Caki2 (cell line): ENCODE results near the gene SPEN. TPM values are rescaled to one million over a fixed set of nuclear protein-coding genes. Genes with fewer than 3 reads are reported as not detected.

Experiments
- DNase-seq: peaks from one replicate; pipeline ENCODE4 v3.0.0-alpha.2; 2015; ENCODE audit warnings: low read depth
- in situ Hi-C: cut with HindIII; loops from 2 replicates; pipeline ENCODE4 v1.10.0; 2016; ENCODE audit warnings: low sequenced_read_pairs, low pct_unique_long_range_greater_than_20kb, mixed read lengths
- total RNA-seq: library from RNA; depleted of rRNA; stranded (reverse); fragments of >200 nt; shearing (Covaris generic); gene quantifications from 2 replicates; pipeline ENCODE4 v1.2.3, GENCODE V29; 2014; ENCODE audit warnings: low replicate concordance

Gene SPEN
- total RNA-seq, 1 experiment from 2014 or later: 6.9 TPM

DNA sequence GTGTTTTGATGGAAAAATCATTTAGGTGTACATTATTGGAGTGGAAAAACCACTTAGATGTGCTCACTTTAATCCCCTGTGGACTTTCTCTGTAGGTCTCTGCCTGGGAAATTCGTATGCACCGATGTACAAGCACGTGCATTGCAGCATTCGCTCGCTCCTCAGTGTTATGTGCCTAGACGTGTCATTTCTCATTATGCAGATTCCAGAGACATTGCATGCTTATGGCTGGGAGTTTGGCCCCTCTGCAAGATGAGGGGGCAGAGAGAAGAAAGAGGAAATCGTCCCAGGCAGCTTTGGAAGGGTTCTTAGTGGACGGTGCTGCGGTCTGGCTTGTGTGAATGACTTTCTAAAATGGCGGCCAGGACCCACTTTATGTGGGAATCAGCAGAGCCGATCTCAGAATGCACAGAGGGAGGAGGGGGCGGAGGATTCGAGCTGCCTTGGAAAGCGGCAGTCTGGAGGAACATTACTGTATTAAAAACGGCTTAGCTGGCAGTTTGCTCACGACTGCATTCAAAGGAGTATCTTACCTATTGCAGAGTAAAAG, 2.3 kb downstream of the SPEN start:
- in situ Hi-C loops: no loop called here

DNA sequence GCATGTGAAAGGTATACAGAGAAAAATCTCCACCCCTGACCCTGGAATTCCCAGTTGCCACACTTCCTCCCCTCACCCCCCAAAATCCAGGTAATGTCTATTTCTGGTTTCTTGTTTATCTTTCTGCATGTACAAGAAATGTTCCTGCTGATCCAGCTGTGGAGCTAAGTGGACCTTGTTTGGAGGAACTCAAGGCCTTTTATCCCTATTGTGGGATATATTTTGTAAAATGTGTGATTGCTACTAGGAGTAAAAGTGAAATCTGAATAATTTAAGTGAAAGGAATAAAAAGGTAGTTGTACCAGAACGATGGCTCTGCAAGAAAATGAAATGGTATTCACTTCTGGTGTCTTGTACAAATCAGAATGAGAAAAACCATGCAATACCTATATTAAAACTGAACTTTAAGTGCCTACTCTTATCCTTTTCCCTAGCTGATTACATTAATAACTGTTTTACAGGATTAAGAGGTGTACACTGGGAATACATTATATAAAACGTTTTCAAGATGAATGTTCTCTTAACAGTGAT, 3.0 kb downstream of the SPEN start:
- DNase-seq: no peak
- in situ Hi-C loops: no loop called here

More for the DNA sequence above, 2.3 kb downstream of the SPEN start:
- DNase-seq: peak; percentile 77

DNA sequence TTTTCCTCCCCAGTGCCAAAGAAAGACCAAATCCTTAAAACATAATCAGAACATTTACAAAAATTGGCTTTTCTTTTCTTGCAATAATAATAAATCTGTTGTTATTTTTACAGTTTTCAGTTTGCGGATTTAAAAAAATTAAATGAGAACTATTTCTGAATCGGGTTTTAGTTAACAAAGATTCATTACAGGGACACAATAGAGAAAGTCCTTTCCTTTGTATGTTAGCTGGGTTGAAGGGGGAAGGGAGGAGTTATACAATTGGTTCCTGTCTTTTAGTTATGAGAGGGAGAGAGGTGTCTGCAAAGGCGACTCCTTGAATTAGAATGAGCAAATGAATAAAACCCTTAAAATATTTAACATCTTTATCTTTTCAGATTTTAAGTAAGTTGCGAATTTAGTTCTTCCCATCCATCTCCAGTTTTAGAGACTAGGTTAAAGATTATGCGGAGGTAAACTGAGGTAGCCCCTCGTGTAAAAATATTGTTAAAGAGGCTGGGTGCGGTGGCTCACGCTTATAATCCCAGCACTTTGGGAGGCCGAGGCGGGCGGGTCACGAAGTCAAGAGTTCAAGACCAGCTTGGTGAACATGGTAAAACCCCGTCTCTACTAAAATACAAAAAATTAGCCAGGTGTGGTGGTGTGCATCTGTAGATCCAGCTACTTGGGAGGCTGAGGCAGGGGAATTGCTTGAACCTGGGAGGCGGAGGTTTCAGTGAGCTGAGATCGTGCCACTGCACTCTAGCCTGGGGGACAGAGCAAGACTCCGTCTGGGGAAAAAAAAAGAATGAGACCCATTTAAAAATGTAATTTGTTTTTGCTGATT, 3.9 kb downstream of the SPEN start:
- in situ Hi-C loops: no loop called here
- no peak for DNase-seq

DNA sequence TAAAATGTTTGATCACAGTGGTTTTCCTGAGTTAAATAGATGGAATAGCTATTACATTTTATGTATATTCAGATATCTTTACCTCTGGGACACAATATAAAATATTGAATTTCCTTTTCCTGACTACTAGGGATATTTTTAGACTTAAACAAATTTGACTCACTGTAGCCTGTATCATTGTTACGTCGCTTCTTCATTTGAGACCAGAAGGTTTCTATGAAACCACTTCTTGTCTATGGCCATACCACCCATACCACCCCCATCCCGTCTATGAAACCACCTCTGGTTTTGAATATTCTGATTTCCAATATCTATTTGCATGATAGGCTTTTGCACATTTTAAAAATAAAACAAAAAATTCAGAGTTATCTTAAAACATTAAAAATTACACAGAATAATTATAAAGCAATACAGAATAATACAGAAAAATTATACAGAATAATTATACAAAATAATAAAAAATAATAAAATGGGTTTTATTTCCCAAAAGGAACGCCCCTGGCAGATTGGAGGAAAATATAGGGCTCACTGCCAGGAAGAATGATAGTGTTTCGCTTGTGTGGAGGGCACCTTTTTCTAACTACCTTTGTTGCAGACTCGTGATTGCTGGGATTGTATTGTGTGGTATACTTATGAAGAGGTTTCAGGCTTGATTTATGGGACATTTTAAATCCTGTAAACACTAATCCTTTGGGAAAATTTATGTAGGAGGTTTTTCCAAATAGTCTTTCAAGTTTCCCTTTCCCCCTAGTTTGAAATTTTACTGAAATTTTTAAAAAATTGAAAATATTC, 4.7 kb downstream of the SPEN start:
- DNase-seq: no peak
- in situ Hi-C loops: no loop called here

DNA sequence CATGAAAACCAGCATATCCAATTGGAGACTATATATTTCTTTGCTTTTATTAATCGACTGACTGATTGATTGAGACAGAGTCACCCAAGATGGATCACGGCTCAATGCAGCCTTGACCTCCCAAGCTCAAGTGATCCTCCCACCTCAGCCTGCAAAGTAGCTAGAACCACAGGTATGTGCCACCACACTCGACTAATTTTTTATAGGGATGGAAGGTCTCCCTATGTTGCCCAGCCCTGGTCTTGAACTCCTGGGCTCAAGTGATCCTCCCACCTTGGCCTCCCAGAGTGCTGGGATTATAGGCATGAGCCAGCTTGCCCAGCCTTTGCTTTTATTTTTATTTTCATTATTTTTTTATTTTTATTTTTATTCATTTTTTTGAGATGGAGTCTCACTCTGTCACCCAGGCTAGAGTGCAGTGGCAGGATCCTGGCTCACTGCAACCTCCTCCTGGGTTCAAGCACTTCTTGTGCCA, 5.4 kb downstream of the SPEN start:
- in situ Hi-C loops: no loop called here
- DNase-seq: no peak

DNA sequence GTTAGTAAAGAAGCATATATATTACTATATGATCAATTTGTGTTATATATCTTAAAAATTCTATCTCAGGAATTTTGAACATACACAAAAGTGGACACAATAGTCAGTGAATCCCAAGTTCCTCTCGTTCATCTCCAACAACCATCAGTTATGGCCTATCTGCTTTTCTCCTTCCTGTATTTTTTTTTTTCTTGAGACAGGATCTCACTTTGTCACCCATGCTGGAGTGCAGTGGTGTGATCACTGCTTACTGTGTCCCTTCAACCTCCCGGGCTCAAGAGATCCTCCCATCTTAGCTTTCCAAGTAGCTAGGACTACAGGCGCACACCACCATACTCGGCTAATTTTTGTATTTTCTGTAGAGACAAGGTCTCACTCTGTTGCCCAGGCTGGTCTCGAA, 9.4 kb downstream of the SPEN start:
- in situ Hi-C loops: no loop called here
- no peak for DNase-seq

DNA sequence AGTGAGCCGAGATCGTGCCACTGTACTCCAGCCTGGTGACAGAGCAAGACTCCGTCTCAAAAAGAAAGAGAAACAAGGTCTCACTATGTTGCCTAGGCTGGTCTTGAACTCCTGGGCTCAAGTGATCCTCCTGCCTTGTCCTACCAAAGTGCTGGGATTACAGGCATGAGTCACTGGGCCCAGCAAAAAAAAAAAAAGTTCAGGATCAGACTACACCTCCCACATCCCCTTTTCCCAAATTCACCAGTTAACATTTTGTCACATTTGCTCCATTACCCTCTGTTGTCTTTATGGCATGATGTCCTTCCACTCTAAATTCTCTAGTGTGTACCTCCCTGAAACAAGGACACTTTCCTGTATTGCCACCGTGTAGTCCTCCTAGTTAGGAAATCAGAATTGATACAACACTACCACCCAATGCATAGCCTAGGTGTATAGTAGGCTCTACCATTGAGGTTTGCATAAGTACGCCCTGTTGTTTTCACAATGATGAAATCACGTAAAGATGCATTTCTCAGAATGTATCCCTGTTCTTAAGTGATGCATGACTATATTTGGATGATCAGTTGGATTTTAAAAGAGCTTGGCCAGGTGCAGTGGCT, 10.7 kb downstream of the SPEN start:
- in situ Hi-C loops: no loop called here
- DNase-seq: no peak

DNA sequence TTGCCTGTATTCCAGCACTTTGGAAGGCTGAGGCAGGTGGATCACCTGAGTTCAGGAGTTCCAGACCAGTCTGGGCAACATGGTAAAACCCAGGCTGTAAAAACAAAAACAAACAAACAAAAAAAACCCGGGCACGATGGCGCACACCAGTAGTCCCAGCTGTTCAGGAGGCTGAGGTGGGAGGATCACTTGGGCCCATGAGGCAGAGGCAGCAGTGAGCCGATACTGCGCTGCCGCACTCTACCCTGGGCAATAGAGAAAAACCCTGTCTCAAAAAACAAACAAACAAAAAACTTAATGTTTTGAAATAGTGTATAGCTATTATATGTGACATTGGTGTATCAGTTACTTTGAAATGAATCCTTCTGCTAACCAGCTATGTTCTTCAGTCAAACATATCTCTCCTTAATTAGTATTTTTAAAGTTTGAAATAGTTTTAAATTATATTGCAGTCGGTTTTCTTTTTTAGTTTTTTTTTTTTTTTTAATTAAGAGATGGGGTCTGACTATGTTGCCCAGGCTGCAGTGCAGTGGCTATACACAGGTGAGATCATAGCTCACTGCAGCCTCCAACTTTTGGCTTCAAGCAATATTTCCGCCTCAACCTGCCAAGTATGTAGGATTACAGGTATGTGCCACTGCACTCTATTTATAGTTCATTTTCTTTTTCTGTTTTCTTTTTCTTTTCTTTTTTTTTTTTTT, 11.3 kb downstream of the SPEN start:
- no peak for DNase-seq

DNA sequence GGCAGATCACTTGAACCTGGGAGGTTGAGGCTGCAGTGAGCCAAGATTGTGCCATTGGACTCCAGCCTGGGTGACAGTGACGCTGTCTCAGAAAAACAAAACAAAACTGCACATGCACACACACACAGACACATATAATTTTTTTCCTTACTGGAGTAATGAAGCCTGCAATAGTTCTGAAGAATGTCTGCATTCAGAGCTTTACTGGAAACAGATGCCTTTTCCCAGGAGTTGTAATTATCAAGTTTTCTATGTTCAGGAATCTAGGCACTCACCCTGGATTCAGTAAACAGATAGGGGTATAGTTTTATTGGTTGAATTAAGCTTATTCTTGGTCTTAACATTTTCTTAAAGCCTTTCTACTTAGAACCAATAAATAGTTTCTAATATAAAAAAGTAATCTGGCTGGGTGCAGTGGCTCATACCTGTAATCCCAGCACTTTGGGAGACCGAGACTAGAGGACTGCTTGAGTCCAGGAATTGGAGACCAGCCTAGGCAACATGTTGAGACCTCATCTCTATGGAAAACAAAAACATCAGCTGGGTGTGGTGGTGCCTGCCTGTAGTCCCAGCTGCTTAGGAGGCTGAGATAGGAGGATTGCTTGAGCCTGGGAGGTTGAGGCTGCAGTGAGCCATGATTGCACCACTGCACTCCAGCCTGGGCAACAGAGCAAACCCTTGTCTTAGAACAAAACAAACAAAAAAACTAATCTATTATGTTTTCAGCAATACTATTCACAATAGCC, 15.8 kb downstream of the SPEN start:
- DNase-seq: no peak
- in situ Hi-C loops: no loop called here

More for the DNA sequence above, 11.3 kb downstream of the SPEN start:
- in situ Hi-C loops: no loop called here

DNA sequence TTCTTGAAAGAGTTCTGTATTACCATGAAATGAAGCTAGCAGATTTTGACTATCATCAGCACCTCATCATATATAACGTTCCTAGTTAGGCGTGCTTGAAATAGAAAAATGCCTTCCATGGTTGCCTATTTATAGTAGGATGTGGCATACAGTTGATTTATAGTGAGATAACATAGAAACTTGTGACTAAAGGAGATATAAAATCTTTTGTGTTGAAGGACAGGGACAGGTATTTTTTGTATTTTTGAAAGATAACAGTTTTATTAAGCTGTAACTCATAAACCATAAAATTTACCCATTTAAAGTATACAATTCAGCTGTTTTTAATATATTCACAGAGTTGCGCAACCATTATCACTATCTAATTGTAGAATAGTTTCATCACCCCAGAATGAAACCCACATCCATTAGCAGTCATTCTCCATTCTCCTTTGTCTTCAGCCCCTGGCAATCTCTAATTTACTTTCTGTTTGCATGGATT, 19.3 kb downstream of the SPEN start:
- DNase-seq: no peak
- in situ Hi-C loops: no loop called here

DNA sequence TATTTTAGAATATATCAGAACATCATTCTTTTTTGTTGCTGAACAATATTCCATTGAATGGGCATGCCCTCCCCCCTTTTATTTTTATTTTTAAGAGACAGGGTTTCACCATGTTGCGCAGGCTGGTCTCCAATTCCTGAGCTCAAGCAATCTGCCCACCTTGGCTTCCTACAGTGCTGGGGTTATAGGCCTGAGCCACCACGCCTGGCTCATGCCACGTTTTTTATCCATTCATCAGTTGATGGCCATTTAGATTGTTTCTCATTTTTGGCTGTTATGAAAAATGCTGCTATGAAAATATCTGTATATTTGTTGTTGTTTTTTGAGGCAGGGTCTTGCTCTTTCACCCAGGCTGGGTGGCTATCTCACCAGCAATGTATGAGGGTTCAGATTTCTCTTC, 19.8 kb downstream of the SPEN start:
- DNase-seq: no peak

DNA sequence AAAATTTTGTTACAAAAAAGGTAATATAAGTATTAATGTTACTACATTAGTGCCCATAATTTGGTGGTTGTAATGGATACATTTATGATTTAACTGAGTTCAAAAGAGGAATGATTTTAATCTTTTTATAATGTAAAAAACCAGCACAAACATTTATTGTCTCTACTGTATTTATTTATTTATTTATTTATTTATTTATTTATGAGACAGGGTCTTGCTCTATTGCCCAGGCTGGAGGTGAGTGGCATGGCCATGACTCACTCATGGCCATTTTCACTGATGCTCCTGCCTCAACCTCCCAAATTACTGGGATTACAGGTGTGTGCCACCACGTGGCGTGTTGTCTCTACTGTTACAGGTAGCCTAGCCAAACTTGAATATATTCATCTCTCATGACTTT, 21.9 kb downstream of the SPEN start:
- DNase-seq: no peak
- in situ Hi-C loops: no loop called here

More for the DNA sequence above, 19.8 kb downstream of the SPEN start:
- in situ Hi-C loops: no loop called here

DNA sequence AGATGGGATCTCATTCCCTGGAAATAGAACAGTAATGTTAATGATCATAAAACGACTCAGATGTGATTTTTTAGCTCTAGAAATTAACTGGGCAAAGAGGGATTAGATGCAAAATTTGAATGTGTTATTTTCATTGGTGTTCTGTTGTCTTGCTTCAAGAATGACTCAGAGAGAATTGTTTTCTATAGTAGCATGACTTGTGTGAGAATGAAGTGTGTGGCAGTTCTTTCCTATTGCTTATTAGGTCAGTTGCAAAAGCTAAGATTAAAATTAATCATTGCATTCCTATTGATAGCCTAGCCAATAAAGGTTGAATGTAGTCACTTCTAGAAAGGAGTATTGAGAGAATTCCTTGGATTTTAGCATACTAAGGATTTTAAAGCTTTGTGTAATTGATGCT, 22.9 kb downstream of the SPEN start:
- in situ Hi-C loops: no loop called here
- DNase-seq: no peak

DNA sequence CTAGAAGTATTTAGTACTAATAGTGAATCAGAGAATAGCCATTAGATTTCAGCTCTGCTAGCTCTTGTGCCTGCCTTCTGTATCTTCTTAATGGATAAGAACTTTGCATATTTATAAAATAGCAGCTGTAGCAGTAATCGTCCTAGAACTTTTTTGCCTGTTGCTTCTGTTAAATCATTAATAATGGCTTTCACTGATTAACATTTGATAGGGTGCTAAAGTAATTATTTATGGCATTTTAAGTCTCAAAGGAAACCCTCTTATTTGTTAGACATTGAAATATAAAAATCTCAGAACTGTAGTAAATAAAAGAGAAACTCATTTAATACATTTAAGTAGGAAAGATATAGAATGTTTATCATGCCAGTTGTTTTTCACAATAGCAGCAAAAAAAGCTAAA, 27.0 kb downstream of the SPEN start:
- in situ Hi-C loops: no loop called here
- no peak for DNase-seq

DNA sequence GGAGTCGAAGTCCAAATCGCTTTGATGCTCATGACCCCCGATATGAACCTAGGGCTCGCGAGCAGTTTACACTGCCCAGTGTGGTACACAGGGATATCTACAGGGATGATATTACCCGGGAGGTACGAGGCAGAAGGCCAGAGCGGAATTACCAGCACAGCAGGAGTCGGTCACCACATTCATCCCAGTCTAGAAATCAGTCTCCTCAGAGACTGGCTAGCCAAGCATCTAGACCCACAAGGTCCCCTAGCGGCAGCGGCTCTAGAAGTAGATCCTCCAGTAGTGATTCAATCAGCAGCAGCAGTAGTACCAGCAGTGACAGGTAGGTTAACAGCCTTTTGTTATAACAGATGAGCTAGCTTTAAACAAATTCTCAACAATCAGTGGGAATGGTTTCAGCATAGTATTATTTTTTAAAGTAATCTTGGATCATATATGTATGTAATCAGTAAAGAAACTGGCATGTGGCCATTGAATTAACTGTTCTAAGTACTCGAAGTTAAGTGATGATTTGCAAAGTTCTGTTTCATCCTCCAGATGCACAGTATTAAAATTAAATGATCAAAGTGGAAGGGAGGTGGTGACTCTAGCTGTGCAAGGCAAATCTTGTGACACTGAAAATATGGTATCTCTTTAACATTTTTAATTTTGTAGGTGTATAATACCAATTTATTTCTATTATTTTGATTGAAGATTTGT, 29.0 kb downstream of the SPEN start:
- DNase-seq: no peak
- in situ Hi-C loops: no loop called here

DNA sequence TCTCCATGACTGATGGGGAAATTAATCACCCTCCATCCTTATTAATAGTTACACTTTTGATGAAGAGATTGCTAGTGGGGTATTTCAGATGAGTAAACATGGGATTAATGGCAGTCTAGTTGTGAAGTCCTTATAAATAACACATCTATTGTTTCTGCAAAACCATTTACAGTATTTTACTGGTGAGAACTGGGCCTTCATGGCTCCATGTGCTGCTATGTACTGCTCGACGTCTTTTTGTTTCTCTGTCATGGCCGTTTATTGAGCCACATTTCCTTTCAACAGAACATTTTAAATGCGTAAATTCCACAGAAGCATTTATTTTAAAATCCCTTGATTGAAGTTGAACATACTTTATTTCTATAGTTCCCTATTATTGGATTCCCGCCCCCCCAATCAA, 34.5 kb downstream of the SPEN start:
- no peak for DNase-seq
- in situ Hi-C loops: no loop called here

DNA sequence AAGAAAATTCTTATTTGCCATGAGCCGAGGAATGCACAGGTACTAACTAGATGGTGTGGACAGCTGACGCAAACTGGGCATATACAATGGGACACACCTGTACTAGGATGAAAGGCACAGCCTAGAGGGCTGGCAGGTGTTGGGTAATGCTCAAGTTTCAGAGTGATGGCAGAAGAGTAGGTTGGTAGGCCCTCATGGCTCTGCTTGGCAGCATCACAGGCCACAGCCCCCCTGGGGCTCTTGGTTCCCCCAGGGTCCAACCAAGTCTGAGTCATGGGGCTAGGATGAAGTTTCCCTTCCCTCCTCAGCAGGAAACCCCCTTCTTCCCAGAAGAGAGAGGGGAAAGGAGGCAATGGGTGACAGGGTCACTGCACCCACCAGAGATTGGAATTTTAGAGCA, 35.2 kb downstream of the SPEN start:
- DNase-seq: no peak
- in situ Hi-C loops: no loop called here
